SK-N-SH treated with all-trans-retinoic acid at 6 μM for 48 hours (cell line): ENCODE measurements around the gene ADAMTS5.

Experiments used
- ATAC-seq: fragments of 200-7000 bp; cut with Tn5 transposase; 3 replicates; pipeline ENCODE4 v1.9.1; 2020; ENCODE audit warnings: mild to moderate bottlenecking, moderate library complexity
- ARNTL ChIP-seq: fragments of 450-650 bp; formaldehyde crosslinking; IDR thresholded peaks from 2 replicates; pipeline ENCODE4 v1.5.0; 2020; ENCODE audit warnings: low read depth, mild to moderate bottlenecking, moderate library complexity, borderline replicate concordance
- BACH2 ChIP-seq: fragments of 250-450 bp; sonication (Bioruptor Pico); IDR thresholded peaks from 2 replicates; pipeline ENCODE4 v1.9.0; 2021; ENCODE audit warnings: mild to moderate bottlenecking, borderline replicate concordance
- CSDC2 ChIP-seq: fragments of 250-450 bp; sonication (Bioruptor Pico); IDR thresholded peaks from 2 replicates; pipeline ENCODE4 v1.5.0; 2020; ENCODE audit warnings: mild to moderate bottlenecking, moderate library complexity
- ESRRG ChIP-seq: fragments of 250-450 bp; sonication (Bioruptor Pico); IDR thresholded peaks from 2 replicates; pipeline ENCODE4 v1.6.1; 2021; ENCODE audit warnings: mild to moderate bottlenecking
- GLIS3 ChIP-seq: fragments of 250-450 bp; sonication (Bioruptor Pico); IDR thresholded peaks from 2 replicates; pipeline ENCODE4 v1.5.0; 2020; ENCODE audit warnings: mild to moderate bottlenecking, moderate library complexity
- PPARA ChIP-seq: fragments of 250-450 bp; sonication (Bioruptor Pico); IDR thresholded peaks from 2 replicates; pipeline ENCODE4 v1.5.0; 2020; ENCODE audit warnings: mild to moderate bottlenecking, borderline replicate concordance
- RARB ChIP-seq: fragments of 250-450 bp; sonication (Bioruptor Pico); IDR thresholded peaks from 2 replicates; pipeline ENCODE4 v1.8.0; 2021; ENCODE audit warnings: mild to moderate bottlenecking, moderate library complexity
- SNAI2 ChIP-seq: fragments of 250-450 bp; sonication (Bioruptor Pico); IDR thresholded peaks from 2 replicates; pipeline ENCODE4 v1.5.0; 2020; ENCODE audit warnings: mild to moderate bottlenecking, moderate library complexity
- TCF4 ChIP-seq: fragments of 250-450 bp; sonication (Bioruptor Pico); IDR thresholded peaks from 2 replicates; pipeline ENCODE4 v1.8.0; 2021; ENCODE audit warnings: mild to moderate bottlenecking, moderate library complexity, borderline replicate concordance
- TOX ChIP-seq: fragments of 250-450 bp; sonication (Bioruptor Pico); IDR thresholded peaks from 2 replicates; pipeline ENCODE4 v1.8.0; 2021; ENCODE audit warnings: mild to moderate bottlenecking, moderate library complexity, borderline replicate concordance
- ZC3H10 ChIP-seq: fragments of 250-450 bp; sonication (Bioruptor Pico); IDR thresholded peaks from 2 replicates; pipeline ENCODE4 v1.5.1; 2021; ENCODE audit warnings: mild to moderate bottlenecking, moderate library complexity
- ZFP3 ChIP-seq: fragments of 250-450 bp; sonication (Bioruptor Pico); IDR thresholded peaks from 2 replicates; pipeline ENCODE4 v1.5.0; 2020; ENCODE audit warnings: mild to moderate bottlenecking, moderate library complexity
- ZNF565 ChIP-seq: fragments of 450-650 bp; formaldehyde crosslinking; conservative IDR thresholded peaks from 2 replicates; pipeline ENCODE4 v1.5.0; 2020; ENCODE audit warnings: low read depth, mild to moderate bottlenecking, moderate library complexity
- ZNF70 ChIP-seq: fragments of 450-650 bp; formaldehyde crosslinking; IDR thresholded peaks from 2 replicates; pipeline ENCODE4 v1.5.0; 2020; ENCODE audit warnings: mild to moderate bottlenecking, moderate library complexity
- TF ChIP-seq, protein P1 (sequence below): fragments of 250-450 bp; sonication (Bioruptor Pico); IDR thresholded peaks from 2 replicates; pipeline ENCODE4 v1.8.0; 2020; ENCODE audit warnings: mild to moderate bottlenecking, moderate library complexity, borderline replicate concordance
- TF ChIP-seq, protein P2 (sequence below): fragments of 250-450 bp; sonication (Bioruptor Pico); IDR thresholded peaks from 2 replicates; pipeline ENCODE4 v1.5.1; 2021; ENCODE audit warnings: mild to moderate bottlenecking, moderate library complexity
- TF ChIP-seq, protein P3 (sequence below): fragments of 250-450 bp; sonication (Bioruptor Pico); IDR thresholded peaks from 2 replicates; pipeline ENCODE4 v1.8.0; 2021; ENCODE audit warnings: low read depth, mild to moderate bottlenecking, moderate library complexity, borderline replicate concordance
- TF ChIP-seq, protein P4 (sequence below): fragments of 250-450 bp; sonication (Bioruptor Pico); IDR thresholded peaks from 2 replicates; pipeline ENCODE4 v1.5.0; 2020; ENCODE audit warnings: mild to moderate bottlenecking, moderate library complexity
- TF ChIP-seq, protein P5 (sequence below): fragments of 250-450 bp; sonication (Bioruptor Pico); IDR thresholded peaks from 2 replicates; pipeline ENCODE4 v1.5.1; 2020; ENCODE audit warnings: low read depth, mild to moderate bottlenecking, moderate library complexity

Gene ADAMTS5

DNA sequence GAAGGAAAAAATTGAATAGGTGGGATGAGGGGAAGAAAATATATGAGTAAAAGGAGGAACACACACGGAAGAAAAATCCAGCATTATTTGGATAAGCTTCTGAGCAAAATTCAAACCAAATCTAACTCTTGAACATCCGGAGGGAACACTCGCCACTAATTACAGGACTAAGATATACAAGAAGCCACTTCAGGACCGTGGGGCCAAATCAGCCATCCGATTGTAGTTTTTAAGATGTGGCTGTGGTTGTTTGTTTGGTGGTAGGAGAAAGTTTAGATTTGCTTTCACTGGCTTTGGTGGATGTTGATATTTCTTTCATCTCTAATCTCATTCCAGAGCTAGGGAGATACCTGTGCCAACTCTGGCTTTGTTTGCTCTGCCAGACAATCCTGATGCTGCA is 78.0 kb downstream of the ADAMTS5 start (continued):
- TF ChIP-seq ESRRG (CRISPR knock-in tag) (no peak), ZNF70 (no peak)

DNA sequence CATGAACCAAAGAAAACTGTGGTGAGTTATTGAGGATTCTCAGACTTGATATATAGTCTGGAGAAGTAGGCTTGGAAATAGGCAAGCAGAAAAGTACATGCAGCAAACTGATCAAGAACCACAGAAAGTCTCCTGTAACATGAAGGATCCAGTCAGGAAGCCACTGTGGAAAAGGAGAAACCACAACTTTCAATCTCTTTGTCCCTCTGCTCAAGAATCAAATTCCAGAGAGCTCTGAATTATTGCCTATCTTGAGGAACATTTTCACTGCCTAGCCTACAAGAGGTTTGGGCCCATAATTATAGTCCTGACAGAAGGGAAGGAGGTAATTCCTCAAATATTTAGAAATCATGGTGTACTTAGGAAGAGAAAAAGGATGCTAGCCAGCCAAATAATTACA is 78.6 kb downstream of the ADAMTS5 start:
- ATAC-seq: no peak
- TF ChIP-seq ZNF565 (no peak), SNAI2 (CRISPR knock-in tag) (no peak), ZNF70 (no peak), ZFP3 (CRISPR knock-in tag) (no peak), ARNTL (CRISPR knock-in tag) (no peak)
- TF ChIP-seq, protein P1, sequence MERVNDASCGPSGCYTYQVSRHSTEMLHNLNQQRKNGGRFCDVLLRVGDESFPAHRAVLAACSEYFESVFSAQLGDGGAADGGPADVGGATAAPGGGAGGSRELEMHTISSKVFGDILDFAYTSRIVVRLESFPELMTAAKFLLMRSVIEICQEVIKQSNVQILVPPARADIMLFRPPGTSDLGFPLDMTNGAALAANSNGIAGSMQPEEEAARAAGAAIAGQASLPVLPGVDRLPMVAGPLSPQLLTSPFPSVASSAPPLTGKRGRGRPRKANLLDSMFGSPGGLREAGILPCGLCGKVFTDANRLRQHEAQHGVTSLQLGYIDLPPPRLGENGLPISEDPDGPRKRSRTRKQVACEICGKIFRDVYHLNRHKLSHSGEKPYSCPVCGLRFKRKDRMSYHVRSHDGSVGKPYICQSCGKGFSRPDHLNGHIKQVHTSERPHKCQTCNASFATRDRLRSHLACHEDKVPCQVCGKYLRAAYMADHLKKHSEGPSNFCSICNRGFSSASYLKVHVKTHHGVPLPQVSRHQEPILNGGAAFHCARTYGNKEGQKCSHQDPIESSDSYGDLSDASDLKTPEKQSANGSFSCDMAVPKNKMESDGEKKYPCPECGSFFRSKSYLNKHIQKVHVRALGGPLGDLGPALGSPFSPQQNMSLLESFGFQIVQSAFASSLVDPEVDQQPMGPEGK (CRISPR knock-in tag): no peak

DNA sequence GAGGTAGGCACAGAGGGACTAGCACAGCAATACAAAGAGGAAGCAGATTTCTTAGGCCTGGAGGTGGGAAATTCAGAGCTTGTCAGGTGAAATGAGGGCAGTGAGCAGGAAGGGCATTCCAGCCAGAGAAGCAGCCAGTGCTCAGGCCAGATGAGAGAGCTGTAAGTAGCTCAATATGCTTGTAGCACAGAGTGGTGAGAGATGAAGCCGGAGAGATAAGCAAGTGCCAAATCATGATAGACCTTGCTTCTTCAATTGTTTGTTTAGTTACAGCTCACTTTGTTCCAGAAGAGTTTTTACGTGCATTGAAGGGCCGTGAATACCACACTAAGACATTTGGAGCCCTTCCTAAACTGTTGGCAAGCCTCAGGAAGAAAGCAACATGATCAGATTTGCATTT is 79.6 kb downstream of the ADAMTS5 start:
- TF ChIP-seq, protein P2, sequence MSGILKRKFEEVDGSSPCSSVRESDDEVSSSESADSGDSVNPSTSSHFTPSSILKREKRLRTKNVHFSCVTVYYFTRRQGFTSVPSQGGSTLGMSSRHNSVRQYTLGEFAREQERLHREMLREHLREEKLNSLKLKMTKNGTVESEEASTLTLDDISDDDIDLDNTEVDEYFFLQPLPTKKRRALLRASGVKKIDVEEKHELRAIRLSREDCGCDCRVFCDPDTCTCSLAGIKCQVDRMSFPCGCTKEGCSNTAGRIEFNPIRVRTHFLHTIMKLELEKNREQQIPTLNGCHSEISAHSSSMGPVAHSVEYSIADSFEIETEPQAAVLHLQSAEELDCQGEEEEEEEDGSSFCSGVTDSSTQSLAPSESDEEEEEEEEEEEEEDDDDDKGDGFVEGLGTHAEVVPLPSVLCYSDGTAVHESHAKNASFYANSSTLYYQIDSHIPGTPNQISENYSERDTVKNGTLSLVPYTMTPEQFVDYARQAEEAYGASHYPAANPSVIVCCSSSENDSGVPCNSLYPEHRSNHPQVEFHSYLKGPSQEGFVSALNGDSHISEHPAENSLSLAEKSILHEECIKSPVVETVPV (CRISPR knock-in tag): no peak
- TF ChIP-seq ZC3H10 (no peak), PPARA (CRISPR knock-in tag) (no peak)
- ATAC-seq: peak; percentile 83

DNA sequence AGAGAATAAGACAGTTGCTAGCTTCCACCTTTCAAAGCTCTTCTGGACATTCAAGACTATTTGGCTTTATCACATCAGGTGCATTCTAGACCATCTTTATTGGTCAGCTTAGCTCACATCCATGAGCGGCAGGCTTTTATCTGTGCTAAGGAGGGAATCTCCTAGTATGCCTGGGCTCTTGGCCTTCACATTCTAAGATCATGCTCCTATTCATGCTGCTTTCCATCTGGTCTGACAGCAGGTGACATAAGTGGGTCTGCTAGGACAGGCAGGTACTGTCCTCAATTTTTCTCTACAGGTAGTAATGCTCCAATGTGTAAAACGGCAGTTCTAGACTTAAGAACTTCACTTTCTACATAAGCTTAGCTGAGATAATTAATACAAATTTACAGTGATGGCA is 82.5 kb downstream of the ADAMTS5 start:
- ATAC-seq: no peak
- TF ChIP-seq TCF4 (CRISPR knock-in tag) (no peak), PPARA (CRISPR knock-in tag) (no peak), ARNTL (CRISPR knock-in tag) (no peak)
- TF ChIP-seq, protein P3, sequence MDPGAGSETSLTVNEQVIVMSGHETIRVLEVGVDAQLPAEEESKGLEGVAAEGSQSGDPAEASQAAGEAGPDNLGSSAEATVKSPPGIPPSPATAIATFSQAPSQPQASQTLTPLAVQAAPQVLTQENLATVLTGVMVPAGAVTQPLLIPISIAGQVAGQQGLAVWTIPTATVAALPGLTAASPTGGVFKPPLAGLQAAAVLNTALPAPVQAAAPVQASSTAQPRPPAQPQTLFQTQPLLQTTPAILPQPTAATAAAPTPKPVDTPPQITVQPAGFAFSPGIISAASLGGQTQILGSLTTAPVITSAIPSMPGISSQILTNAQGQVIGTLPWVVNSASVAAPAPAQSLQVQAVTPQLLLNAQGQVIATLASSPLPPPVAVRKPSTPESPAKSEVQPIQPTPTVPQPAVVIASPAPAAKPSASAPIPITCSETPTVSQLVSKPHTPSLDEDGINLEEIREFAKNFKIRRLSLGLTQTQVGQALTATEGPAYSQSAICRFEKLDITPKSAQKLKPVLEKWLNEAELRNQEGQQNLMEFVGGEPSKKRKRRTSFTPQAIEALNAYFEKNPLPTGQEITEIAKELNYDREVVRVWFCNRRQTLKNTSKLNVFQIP (CRISPR knock-in tag): no peak
- TF ChIP-seq, protein P2 (CRISPR knock-in tag): no peak
- TF ChIP-seq, protein P4, sequence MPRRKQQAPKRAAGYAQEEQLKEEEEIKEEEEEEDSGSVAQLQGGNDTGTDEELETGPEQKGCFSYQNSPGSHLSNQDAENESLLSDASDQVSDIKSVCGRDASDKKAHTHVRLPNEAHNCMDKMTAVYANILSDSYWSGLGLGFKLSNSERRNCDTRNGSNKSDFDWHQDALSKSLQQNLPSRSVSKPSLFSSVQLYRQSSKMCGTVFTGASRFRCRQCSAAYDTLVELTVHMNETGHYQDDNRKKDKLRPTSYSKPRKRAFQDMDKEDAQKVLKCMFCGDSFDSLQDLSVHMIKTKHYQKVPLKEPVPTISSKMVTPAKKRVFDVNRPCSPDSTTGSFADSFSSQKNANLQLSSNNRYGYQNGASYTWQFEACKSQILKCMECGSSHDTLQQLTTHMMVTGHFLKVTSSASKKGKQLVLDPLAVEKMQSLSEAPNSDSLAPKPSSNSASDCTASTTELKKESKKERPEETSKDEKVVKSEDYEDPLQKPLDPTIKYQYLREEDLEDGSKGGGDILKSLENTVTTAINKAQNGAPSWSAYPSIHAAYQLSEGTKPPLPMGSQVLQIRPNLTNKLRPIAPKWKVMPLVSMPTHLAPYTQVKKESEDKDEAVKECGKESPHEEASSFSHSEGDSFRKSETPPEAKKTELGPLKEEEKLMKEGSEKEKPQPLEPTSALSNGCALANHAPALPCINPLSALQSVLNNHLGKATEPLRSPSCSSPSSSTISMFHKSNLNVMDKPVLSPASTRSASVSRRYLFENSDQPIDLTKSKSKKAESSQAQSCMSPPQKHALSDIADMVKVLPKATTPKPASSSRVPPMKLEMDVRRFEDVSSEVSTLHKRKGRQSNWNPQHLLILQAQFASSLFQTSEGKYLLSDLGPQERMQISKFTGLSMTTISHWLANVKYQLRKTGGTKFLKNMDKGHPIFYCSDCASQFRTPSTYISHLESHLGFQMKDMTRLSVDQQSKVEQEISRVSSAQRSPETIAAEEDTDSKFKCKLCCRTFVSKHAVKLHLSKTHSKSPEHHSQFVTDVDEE (CRISPR knock-in tag): no peak
- TF ChIP-seq, protein P1 (CRISPR knock-in tag): no peak

DNA sequence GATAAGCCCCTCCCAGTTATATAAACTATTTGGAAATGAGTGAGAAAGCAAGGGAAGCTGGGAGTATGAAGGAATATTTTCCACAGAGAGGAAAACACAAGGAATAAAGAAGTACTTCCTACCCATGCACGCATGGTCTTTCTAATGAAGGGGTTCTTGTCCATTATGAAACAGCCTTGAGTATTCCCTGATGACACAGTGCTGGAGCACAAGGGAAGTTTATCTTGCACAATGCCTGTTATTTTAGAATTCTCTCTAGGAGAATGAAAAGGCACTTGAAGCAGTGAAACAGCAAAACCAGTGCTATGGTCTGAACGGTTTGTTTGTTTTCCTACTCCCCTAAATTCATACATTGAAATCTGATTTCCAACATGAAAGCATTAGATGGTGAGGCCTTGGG is 83.1 kb downstream of the ADAMTS5 start:
- TF ChIP-seq CSDC2 (CRISPR knock-in tag) (no peak), RARB (CRISPR knock-in tag) (no peak), TOX (CRISPR knock-in tag) (no peak), ZNF565 (no peak), GLIS3 (CRISPR knock-in tag) (no peak), ARNTL (CRISPR knock-in tag) (no peak), BACH2 (CRISPR knock-in tag) (no peak), ZC3H10 (no peak)
- TF ChIP-seq, protein P5, sequence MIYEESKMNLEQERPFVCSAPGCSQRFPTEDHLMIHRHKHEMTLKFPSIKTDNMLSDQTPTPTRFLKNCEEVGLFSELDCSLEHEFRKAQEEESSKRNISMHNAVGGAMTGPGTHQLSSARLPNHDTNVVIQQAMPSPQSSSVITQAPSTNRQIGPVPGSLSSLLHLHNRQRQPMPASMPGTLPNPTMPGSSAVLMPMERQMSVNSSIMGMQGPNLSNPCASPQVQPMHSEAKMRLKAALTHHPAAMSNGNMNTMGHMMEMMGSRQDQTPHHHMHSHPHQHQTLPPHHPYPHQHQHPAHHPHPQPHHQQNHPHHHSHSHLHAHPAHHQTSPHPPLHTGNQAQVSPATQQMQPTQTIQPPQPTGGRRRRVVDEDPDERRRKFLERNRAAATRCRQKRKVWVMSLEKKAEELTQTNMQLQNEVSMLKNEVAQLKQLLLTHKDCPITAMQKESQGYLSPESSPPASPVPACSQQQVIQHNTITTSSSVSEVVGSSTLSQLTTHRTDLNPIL (CRISPR knock-in tag): no peak
- TF ChIP-seq, protein P3 (CRISPR knock-in tag): no peak
- ATAC-seq: no peak
